Glutamatergic neuron (in vitro differentiated cells): ENCODE results near the gene RPTN. TPM values are rescaled to one million over a fixed set of nuclear protein-coding genes. Genes with fewer than 3 reads are reported as not detected.

ENCODE experiments used
- DNase-seq: peaks from one replicate; pipeline ENCODE4 v3.0.0; 2022
- H3K27ac Mint-ChIP-seq: one replicate; pipeline ENCODE4 v1.8.0; 2020; ENCODE audit warnings: mild to moderate bottlenecking, mixed read lengths, inconsistent platforms; ENCODE audit not compliant: unreplicated experiment
- H3K27me3 Mint-ChIP-seq: one replicate; pipeline ENCODE4 v1.8.0; 2020; ENCODE audit warnings: mild to moderate bottlenecking, moderate library complexity, mixed read lengths, inconsistent platforms; ENCODE audit not compliant: unreplicated experiment
- H3K36me3 Mint-ChIP-seq: one replicate; pipeline ENCODE4 v1.8.0; 2020; ENCODE audit warnings: mild to moderate bottlenecking, mixed read lengths, inconsistent platforms; ENCODE audit not compliant: unreplicated experiment
- H3K4me1 Mint-ChIP-seq: one replicate; pipeline ENCODE4 v1.8.0; 2020; ENCODE audit warnings: mild to moderate bottlenecking, low read depth, mixed read lengths, inconsistent platforms; ENCODE audit not compliant: unreplicated experiment
- H3K4me3 Mint-ChIP-seq: one replicate; pipeline ENCODE4 v1.8.0; 2020; ENCODE audit warnings: mild to moderate bottlenecking, mixed read lengths, inconsistent platforms; ENCODE audit not compliant: unreplicated experiment
- H3K9me3 Mint-ChIP-seq: one replicate; pipeline ENCODE4 v1.8.0; 2020; ENCODE audit warnings: mild to moderate bottlenecking, moderate library complexity, mixed read lengths, inconsistent platforms; ENCODE audit not compliant: unreplicated experiment
- total RNA-seq: library from RNA; stranded (reverse); fragmentation: NEBNext Ultra II Directional; extraction: Animal tissue kit (Norgen Biotek cat#: 25700); gene quantifications from one replicate; pipeline ENCODE4 v1.2.1, GENCODE V29; 2021; ENCODE audit not compliant: unreplicated experiment
- TF ChIP-seq, protein P1 (sequence below): fragments of 200-600 bp; sonication (generic); IDR thresholded peaks from one replicate; pipeline ENCODE4 v1.5.0; 2021; ENCODE audit not compliant: partially characterized antibody, unreplicated experiment

Gene RPTN
- total RNA-seq, 1 donor from 2014 or later = not detected

DNA sequence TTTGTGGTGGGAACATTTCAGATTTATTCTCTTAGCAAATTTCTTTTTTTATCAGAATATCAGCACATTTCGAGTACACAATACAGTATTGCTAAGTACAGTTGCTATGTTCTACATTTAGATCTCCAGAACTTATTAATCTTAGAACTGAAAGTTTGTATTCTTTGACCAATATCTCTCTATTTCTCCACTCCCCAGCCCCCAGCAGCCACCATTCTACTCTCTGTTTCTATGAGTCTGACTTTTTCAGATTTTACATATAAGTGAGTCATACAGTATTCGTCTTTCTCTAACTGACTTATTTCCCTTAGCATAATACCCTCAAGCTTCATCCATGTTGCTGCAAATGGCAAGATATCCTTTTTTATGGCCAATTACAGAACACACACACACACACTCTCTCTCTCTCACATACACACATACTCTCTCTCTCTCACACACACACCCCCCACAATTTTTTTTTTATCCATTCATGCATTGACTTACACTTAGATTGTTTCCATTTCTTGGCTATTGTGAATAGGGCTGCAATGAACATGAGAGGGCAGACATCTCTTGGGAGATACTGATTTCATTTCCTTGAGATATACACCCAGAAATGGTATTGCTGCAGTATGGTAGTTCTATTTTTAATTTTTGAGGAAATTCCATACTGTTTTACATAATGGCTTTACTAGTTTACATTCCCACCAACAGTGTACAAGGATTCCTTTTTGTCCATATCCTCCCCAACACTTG, 15.7 kb downstream of the RPTN start:
- Mint-ChIP-seq H3K4me3 (no peak overlapping the region), H3K4me1 (no peaks in the 10 kb centered on the region)

DNA sequence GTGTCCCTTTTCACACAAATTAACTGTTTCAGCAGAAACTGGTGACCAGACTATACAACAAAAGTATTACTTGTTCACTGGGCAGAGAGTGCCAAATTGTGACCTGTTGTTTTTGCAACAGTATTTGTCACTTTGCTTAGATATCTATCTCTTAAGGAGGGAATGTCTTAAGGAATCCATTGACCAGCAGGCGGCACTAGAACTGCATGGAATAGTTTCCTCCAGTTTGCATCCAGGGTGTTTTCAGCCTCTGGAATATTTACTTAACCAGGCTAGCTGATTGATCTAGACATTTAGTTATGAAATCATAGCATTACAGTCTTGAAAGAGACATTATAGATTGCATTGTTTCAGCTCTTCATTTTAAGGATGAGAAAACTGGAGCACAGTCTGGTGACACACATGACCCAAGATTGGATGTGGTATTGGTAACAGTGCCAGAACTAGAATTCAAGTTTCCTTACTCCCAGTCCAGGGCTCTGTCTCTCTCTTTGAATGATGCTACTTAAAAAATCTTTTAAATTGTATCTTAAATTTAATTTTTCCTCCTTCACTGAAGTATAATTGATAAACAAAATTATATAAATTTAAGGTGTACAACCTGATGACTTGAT, 16.9 kb downstream of the RPTN start:
- Mint-ChIP-seq H3K9me3 (peaks cover 8% of the 10 kb centered on the region), H3K4me3 (no peak overlapping the region), H3K4me1 (no peaks in the 10 kb centered on the region), H3K36me3 (peaks cover 15% of the 10 kb centered on the region), H3K27me3 (peaks cover 2% of the 10 kb centered on the region), H3K27ac (no peak overlapping the region)
- TF ChIP-seq, protein P1, sequence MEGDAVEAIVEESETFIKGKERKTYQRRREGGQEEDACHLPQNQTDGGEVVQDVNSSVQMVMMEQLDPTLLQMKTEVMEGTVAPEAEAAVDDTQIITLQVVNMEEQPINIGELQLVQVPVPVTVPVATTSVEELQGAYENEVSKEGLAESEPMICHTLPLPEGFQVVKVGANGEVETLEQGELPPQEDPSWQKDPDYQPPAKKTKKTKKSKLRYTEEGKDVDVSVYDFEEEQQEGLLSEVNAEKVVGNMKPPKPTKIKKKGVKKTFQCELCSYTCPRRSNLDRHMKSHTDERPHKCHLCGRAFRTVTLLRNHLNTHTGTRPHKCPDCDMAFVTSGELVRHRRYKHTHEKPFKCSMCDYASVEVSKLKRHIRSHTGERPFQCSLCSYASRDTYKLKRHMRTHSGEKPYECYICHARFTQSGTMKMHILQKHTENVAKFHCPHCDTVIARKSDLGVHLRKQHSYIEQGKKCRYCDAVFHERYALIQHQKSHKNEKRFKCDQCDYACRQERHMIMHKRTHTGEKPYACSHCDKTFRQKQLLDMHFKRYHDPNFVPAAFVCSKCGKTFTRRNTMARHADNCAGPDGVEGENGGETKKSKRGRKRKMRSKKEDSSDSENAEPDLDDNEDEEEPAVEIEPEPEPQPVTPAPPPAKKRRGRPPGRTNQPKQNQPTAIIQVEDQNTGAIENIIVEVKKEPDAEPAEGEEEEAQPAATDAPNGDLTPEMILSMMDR = peak; percentile 79
- DNase-seq = peak; percentile 64

More for the DNA sequence above, 15.7 kb downstream of the RPTN start:
- Mint-ChIP-seq H3K9me3 (peaks cover 8% of the 10 kb centered on the region), H3K36me3 (peaks cover 16% of the 10 kb centered on the region), H3K27me3 (peaks cover 2% of the 10 kb centered on the region), H3K27ac (no peak overlapping the region)
- DNase-seq = no peak
- TF ChIP-seq, protein P1 = no peak

DNA sequence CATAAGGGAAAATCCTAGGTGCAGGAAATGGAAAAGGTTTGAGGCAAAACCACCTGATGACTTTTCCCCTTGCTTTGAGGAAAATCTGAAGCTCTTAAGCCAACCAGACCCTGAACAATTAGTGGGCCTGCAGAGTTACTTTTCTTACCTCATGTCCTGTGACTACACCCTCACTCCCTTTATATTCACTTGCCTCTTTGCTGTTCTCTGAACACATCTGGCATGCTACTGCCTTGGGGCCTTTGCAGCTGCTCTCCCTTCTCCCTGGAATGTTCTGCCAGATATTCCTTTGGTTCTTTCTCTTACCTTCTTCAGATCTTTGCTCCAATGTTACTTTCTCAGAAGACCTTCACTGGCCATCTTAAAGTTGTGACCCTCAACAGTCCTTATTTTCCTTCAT, 21.8 kb downstream of the RPTN start:
- Mint-ChIP-seq H3K4me3 (no peak overlapping the region), H3K27me3 (peaks cover 2% of the 10 kb centered on the region), H3K27ac (no peak overlapping the region), H3K9me3 (no peaks in the 10 kb centered on the region), H3K36me3 (peaks cover 4% of the 10 kb centered on the region), H3K4me1 (no peaks in the 10 kb centered on the region)
- TF ChIP-seq, protein P1 = no peak
- DNase-seq = no peak

DNA sequence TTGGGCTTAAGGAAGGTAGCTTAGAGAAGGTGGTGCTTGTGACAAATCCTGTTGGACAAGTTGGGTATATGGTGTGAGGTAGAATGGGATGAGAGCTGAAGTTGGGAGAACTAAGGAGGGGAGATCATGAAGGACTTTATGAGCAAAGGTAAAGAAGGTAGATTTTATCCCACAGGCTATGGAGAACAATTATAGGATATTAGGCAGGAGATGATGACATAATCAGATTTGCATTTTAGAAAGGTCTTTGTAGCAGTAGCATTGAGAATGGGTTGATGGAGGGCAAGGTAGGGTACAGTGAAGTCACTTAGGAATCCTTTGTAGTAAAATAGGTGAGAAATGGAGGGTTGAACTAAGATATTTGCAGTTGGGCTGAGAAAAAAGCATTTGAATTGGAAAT, 28.8 kb downstream of the RPTN start:
- no peak for DNase-seq
- H3K27ac Mint-ChIP-seq = no peak overlapping the region
- no peaks in the 10 kb centered on the region for H3K4me1 Mint-ChIP-seq
- H3K4me3 Mint-ChIP-seq = no peak overlapping the region
- H3K9me3 Mint-ChIP-seq = no peaks in the 10 kb centered on the region
- TF ChIP-seq, protein P1 = no peak
- H3K36me3 Mint-ChIP-seq = peaks cover 13% of the 10 kb centered on the region
- H3K27me3 Mint-ChIP-seq = no peaks in the 10 kb centered on the region

DNA sequence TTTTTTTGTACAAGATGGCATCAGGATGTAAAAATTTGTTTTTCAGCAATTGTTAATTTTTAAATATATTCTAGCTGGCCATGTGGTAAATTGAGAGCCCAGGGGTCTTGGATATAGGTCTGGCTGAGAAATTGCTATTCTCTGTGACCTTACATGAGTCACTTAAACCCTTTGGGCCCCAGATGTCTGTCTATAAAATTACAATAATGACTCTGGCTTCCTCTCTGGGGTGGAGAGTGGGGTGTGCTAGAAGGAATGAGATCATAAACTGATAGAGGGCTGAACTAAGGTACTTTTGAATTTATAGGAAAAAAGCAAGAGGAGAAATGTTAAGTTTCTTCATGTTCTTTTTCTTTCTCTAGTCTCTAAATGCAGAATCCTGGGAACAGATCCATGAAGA, 31.4 kb downstream of the RPTN start:
- no peaks in the 10 kb centered on the region for H3K9me3 Mint-ChIP-seq
- no peaks in the 10 kb centered on the region for H3K27me3 Mint-ChIP-seq
- no peak overlapping the region for H3K27ac Mint-ChIP-seq
- TF ChIP-seq, protein P1 = no peak
- no peaks in the 10 kb centered on the region for H3K4me1 Mint-ChIP-seq
- DNase-seq = no peak
- H3K4me3 Mint-ChIP-seq = no peak overlapping the region
- peaks cover 10% of the 10 kb centered on the region for H3K36me3 Mint-ChIP-seq
